ENCODE results near the gene SPTLC3.

GRCh38 chr20:12961725-12962124 is 47.0 kb upstream of the SPTLC3 start:
- TF ChIP-seq POLR2A (IDR thresholded peaks at IDR 0.05) (no peak), CTCF (IDR thresholded peaks at IDR 0.05) (no peak)

All from tibial nerve (tissue), 3 donors.